Left renal cortex interstitium (tissue), 4 donors: Measurements from ENCODE around the gene KITLG. TPM values are rescaled to one million over a fixed set of nuclear protein-coding genes. Genes with fewer than 3 reads are reported as not detected.
"Not testable (repeated sequence)": the region's sequence is repeated elsewhere in the genome, so short reads cannot be mapped to it uniquely, and the experiment has no call there.

Source experiments
- DNase-seq, 4 donors: peaks; one replicate each; pipeline ENCODE4 v3.0.0-alpha.2; 2013; ENCODE audit warnings: low read depth in 4 of 4, low spot score in 2 of 4, missing footprints in 1 of 4
- polyA plus RNA-seq, 4 donors: library from polyadenylated mRNA; unstranded; fragments of 120-200 nt; gene quantifications; one replicate each; pipeline ENCODE4 v1.2.1, GENCODE V29; 2013; ENCODE audit not compliant: insufficient read length in 4 of 4

KITLG gene
- polyA plus RNA-seq: 10 to 100 TPM; 23.2 to 34.4 (median 33.3) TPM

DNA sequence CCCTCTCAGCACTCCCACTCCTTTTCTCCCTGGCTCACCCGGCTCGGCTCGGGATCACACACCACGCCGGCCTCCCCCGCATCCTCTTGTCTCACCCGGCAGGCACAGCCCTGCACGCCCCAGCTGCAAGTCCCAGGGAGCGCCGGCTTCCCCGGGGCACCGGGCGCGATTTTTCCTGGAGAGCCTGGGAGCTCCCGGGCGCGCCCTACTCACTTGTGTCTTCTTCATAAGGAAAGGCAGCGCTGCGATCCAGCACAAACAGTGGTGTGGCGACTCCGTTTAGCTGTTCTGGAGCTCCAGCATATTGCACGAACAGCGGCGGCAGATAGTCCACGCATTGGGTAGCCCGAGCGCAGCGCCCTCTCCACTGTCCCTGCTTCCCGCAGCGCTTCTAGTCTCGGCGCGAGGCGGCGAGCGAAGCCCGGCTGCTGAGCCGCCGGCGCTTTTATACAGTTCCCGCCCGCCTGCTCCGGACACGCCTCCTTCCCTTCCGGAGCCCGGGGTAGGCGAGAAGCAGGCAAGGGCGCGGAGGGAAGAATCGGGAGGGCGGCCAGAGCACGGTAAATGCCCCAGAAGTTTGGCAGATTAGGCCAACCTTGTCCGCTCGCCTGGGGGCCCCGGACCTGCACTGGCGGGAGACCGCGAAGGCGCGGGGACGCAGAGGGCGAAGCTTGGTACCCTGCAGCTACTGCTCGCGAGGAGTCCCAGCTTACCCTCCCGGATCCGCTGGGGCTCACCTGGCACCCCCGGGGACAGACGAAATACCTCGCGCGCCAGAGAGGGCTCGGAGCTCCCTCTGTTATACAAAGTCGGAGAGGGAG is at the start of gene KITLG:
KITLG (minus strand) TSS at position 421 of the 821 bp plus-strand sequence; CDS start at position 228, 193 bp downstream.
- DNase-seq: peak; percentile 64 to 70 (median 66)

- no peak for DNase-seq
Measured at GRCh38 chr12:88628856-88629509, 48.7 kb upstream of the KITLG start.

DNA sequence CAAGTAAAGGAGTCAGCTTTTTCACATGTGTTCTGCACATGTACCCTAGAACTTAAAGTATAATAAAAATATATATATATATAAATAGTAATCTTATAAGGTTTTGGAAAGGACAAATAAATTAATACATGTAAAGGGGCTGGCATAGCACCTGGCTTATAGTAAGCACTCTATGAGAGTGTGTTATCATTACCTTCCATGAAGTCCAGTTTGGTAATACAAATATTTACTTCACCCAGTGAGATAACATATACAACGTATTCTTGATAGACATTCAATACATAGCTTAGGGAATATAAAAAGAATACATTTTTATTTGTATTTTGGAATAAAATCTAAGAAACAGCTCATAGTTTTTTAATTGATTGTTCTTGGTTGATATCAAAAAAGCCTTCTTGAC is 47.8 kb upstream of the KITLG start:
- DNase-seq: not testable (repeated sequence)

- DNase-seq: no peak
Measured at GRCh38 chr12:88627501-88627900, 47.2 kb upstream of the KITLG start.

GRCh38 chr12:88625356-88625755 is 45.1 kb upstream of the KITLG start:
- DNase-seq: no peak

DNA sequence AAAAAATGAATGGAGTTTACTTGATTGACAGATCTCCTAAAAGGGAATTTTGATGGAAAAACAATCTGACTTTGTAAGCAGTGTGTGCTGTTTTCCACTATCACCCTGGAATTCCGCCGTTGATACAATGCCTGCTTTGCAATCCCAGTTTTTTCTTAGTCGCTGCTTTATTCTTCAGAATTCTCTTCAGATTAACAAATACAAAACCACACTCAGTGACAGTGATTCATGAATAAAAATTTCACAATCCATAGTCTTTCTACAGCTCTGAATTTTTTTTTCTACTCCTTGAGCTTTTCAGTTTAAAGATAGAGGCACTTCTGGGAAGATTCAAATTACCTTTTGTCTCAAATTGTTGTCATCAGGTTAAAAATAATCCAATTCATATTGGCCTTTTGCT is 44.6 kb upstream of the KITLG start:
- DNase-seq: no peak

- DNase-seq: no peak
Measured at GRCh38 chr12:88623777-88624548, 43.7 kb upstream of the KITLG start.

DNA sequence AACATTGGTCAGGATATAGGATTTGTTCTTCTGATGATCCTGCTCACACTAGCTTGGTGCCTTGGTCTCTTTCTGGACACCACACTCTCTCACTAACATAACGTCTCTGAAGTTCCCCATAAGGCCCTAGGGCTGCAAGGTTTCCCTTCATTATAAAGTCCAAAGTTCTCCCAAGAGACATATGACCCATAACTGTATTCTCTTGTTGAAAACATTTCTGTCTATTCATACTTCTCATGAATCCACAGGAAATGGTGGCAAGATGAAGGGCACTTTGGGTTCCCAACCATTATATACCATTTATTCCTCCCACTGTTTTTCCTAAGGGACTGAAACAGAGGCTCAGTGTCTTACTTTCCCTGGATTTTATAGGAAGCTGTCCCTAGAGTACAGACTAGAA is 37.1 kb upstream of the KITLG start:
- no peak for DNase-seq

- DNase-seq: no peak
Measured at GRCh38 chr12:88615490-88615889, 35.2 kb upstream of the KITLG start.

DNA sequence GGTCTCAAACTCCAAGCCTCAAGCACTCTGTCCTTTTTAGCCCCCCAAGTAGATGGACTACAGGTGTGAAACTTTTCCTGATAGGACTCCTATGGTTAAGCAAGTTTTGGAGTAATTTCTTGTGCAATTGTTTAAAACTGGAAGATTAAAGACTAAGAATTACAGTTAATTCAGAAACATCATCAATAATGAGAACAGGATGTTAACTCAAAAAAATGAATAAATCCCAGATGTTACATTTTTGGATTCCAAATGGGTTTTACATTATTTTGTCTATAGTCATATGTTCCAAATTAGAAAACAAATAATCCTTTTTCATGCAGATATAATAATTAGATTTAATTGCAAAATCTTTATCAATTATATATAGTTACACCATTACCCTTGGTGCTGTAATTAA is 24.4 kb upstream of the KITLG start:
- no peak for DNase-seq

GRCh38 chr12:88600272-88600671 is 20.0 kb upstream of the KITLG start:
- DNase-seq: no peak

DNA sequence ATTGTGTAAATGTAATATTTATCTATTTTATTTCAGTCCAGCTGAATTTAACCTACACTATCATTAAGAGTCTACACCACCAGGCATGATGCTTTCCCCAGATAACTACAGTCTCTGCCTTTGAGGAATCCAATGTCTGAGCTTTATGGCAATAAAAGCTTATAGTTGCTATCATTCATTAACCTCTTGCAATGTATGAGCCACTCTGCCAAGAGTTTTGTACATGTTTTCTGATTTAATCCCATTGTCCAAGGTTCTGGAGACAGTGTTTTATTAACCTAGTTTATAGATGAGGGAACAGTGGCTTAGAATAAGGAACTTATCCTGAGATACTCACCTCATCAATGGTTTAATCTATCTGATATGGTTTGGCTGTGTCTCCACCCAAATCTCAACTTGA is 17.1 kb upstream of the KITLG start:
- DNase-seq: no peak

GRCh38 chr12:88595697-88596096 is 15.4 kb upstream of the KITLG start:
- DNase-seq: no peak

GRCh38 chr12:88594780-88595179 is 14.5 kb upstream of the KITLG start:
- DNase-seq: no peak

DNA sequence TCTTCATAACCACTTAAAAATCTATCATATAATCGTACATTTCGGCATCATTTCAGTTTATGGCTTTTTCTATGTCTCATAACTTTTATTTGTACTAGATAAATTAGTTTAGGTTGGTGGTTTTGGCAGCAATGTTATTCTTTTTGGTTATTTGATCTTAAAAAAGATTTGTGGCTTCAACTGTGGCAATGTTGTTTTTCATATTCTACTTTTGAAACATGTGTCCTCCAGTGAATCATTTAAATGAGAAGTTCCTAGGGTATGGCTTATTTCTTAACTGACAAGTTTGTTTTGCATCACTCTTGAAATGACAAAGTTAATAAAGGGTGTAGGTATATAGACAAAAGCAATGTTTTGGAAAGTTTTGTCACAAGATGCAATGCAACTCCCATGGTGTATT is 11.1 kb upstream of the KITLG start:
- no peak for DNase-seq

DNA sequence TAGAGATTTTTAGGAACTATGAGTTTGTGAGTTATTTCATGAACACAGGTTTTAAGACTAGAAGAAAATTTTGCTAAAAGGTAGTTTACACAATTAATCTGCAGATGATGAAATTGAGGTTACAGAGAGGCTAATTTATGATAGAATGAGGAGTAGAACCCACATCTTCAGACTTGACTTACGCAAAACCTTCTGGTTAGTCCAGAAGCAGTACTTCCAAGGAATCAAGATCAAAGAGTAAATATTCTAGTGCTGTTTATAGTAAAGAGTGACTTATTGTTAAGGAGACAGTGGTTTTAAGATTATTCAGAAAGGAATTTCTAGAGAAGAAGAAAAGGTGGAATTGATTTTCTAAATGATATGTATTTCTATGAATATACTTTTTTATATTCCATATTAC is 10.6 kb upstream of the KITLG start:
- DNase-seq: no peak

DNA sequence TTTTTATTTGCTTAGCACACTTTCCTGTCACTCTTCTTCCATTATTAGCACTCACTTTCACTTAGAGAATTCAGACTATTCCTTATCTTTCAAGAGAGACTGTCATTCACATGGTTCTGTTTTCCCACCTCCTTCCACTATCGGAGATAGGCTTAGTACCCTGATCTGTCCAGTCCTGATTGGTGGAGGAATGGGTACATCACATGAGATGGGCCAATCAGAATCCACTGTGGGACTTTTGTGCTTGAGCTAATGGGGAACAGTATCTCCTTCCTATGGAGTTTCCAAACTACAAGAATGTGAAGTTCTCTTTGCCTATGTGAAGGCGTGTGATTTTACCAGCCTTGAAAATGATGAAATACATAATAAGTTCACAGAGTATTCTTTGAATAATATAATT is 4.8 kb upstream of the KITLG start:
- DNase-seq: no peak

DNA sequence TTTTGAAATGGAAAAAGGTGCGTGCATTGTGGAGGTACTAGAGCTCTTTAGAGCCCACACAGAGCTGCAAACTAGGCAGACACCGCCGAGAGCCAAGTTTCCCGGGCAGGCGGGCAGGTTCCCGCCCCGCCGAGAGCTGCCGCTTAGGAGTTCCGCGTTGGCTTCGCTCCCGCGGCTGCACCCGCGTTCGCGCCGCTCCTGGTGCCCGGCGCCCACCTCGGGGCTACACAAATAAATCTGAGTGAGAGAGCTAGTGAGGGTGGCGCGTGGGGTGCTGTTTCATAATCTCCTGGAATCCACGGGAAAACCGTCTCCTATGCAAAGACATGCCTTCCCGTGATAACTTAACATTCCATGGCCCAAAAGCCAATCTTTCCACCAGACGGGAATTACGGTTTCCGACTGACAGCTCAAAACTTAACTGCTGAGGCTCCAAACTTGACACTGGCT is 645 bp downstream of the KITLG start:
- DNase-seq: no peak

DNA sequence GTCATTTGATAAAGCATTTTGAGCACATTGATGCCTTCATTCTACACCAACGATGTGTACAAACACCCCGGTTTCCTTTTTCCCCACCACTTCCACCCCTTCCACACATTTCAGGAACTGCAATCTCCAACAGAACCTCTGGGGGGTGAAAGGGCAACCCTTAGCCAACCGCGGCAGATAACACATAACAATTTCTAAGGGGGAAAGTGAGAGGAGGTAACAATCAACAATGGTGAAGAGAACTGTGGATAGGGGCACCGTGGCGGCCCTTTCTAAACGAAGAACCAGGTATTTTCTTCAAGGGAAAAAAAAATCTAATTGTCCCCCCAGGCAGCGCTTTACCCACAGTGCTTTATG is 1.1 kb downstream of the KITLG start:
- no peak for DNase-seq

DNA sequence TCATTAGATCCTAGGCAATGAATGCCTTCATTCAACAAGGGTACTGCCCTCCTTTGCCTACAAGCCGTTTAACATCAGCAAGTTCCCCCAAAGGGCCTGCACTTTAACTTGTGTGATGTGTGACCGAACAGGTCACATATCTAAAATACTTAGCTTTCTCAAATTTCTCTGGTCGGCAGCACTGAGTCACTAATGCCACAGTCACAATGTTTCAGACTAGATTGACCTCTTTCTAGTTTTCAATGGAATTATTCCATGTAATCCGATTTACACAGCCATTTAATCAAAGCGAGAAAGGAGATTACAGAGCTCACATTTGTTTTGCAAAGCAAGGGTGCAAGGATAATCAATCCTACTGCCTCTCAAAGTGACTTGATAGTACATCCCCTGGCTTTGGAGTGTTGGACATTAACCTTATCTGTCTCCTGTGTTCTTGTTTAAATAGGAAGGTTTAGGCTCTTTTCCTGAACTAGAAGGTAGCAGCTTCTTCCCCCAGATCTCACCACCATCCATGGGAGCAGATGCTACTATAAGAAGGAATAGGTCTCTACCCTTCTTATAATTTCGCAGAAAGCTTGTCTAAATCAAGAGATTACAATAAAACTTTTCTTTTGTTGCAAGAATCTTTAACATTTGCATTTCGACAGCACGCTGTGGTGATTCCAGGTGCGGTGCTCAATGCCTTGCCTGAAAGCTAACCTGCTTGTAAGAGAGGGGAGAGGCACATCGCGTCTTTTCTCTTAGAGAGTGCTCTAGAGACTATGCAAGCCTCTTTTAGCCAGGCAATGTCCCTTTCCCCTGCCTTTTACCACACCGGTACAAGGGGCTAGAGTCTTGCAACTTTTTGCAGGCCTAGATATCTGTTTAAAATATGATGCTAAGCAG is 1.8 kb downstream of the KITLG start:
- DNase-seq: no peak
